DMS153 treated with DMSO at 0.1 percent for 48 hours (cell line): ENCODE measurements around the gene AP3B1.
"Not testable (repeated sequence)": the region's sequence is repeated elsewhere in the genome, so short reads cannot be mapped to it uniquely, and the experiment has no call there.

Experiments
- DNase-seq: peaks from one replicate; lab custom pipeline; 2025; ENCODE audit not compliant: unreplicated experiment; lab: John Stamatoyannopoulos, UW

AP3B1 gene

DNA sequence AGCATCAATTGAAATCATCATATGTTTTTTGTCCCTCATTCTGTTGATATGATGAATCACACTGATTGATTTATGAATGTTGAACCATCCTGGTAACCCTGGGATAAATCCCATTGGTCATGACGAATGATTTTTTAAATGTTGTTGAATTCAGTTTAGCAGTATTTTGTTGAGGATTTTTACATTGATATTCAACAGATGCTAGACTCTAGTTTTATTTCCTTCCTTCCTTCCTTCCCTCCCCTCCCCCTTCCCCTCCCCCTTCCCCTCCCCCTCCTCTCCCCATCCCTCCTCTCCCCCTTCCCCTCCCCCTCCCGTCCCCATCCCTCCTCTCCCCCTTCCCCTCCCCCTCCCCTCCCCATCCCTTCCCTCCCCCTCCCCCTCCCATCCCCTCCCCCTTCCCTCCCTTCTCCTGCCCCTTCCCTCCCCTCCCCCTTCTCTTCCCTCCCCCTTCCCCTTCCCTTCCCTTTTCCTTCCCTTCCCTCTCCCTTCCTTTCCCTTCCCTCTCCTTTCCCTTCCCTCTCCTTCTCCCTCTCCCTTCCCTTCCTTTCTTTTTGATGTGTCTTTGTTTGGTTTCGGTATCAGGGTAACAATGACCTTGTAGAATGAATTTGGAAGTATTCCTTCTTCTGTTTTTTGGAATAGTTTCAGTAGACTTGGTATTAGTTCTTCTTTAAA lies 142.8 kb downstream of the AP3B1 start:
- DNase-seq, result no peak

DNA sequence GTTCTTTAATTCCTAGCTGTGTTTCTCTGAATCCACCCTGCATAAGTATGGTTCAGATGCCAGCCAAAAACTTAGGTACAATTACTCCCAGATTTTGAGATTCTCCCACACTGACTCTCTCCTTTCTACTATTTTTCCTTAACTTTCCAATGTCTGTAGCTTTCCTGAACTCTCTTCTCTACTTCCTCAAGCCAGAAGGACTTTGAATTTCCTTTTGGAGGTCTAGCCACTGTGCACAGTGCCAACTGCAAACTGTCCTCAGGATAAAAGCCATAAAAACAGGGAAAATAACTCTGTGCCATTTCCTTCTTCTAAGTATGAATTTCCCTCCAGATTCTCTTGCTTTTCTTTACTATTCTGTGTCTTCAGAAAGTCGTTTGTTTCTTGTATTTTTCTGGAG lies 157.2 kb downstream of the AP3B1 start:
- DNase-seq, result no peak

DNA sequence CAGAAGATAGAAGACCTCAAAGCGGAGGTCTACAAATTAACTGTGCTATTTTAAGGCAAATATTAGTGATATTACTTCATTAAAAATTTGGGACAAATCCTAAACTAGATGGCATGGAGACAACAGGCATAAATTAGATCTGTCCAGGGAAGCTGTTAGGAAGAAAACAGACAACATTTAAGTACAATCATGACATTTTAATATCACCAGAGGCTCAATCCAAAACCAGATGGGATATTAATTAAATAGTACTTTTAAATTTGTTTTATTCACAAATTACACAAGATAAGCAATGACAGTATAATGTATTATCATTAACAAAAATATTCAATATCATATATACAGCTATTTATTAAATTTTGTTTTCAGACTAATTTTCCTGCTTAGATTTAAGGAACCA lies 161.1 kb downstream of the AP3B1 start:
- no peak for DNase-seq

DNA sequence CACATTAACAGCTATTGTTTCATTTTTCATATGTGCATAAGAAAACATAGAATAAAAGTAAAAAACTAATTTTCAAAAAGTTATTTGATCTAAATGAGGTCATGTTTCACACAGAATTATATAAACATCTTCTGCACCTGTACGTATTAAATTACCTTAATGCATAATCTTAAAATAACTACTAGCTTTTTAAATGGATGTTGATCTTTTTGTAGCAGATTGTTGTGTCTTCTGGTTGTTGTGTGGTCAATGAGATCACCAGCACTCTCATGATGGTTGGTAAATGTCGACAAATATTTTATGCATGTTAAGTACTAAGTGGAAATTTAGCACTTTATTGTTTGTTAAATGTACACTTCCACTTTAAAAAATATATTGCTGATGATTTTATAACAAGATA lies 162.0 kb downstream of the AP3B1 start:
- DNase-seq, result no peak

DNA sequence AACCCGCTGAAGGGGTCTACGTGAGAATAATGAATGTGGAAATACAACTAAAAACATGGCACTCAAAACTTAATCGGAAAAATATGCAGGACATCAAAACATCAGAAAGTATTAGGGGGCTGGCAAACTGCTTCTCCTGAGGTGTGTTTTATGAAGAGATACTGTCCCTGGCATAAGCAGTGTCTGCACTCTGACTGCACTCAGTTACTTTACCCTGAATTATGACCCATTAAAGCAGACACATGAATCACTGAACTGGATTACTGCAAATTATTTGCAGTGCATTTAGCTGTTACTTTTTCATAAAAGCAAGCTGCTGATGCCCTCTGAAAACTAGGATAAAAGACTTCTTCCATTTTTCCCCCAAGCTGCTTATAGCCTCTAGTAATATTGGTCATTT lies 164.9 kb downstream of the AP3B1 start:
- DNase-seq, result no peak

DNA sequence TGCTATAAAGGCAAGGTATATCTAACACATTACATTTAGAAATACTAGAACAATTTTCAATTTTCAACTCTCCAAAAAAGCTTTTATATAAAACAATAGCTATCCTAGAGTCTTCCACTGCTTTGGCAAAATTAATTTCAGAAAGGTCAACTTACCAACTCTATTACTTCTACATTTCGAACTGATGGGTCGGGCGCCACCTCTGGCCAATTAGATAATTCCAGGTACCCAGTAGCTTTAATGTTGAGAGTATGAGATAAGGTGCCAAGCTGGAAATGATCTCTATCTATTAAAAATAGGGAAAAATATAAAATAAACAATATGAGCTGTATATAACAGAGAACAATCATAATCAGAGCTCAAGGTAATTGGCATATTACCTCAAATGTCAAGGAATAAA lies 166.6 kb downstream of the AP3B1 start:
- no peak for DNase-seq

DNA sequence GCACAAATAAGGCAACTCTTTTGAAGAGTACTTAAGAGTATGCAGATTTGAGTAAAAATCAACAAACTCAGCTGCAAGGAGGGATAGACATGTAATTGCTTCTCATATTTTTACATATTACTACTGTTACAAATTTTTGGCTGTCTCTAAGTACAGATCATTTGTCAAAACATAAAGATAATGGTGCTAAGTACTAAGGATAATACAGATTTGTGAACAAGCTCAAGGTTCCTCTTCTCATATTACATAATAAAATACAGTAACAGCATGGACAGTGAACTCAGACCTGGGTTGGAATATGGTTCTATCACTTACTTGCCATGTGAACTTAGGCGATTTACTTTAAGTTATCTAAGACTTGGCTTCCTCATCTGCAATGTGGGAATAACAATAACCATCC lies 168.0 kb downstream of the AP3B1 start:
- DNase-seq, result no peak

DNA sequence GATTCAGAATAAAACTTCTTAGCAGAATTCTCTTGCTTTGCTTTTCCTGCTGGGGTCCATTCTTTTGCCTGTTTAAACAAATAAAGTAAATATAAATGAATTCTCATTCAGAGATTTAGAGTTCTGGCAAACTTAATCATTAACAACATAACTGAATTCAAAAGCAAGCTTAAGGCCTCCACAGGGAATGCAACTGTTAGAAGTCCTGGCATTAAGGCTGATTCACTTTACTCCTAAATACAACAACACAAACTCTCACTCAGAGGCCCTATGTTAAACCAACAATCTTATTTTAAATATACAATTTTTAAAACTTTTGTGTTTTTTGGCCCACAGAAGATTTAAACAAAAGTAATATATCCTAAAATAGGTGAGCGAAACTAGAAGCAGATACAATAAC lies 178.3 kb downstream of the AP3B1 start:
- DNase-seq, result no peak

DNA sequence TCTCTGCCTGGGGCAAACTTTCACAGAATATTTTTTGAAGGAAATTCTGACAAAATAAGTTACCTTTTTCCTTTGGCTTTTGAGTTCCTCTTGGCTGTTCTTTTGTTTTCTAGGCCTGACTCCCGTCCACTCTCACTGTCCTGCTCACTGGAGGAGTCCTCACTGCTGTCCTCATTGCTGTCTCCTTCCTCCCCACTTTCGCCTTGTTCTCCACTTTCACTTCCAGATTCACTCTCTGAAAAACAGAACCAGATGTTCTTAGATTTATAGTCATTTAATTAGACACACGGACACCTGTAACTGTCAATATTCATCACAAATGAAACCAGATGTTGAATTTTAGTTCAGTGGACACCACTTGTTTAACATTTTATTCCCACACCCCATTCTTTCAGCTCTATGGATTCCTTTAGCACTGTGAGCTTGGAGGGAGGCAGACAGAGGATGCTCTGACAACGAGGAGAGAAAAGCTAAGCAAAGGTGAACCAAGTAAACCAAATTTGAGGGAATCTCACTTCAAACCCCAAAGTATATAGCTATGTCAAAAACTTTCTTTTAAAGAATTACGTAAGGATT lies 180.7 kb downstream of the AP3B1 start:
- DNase-seq, result no peak

DNA sequence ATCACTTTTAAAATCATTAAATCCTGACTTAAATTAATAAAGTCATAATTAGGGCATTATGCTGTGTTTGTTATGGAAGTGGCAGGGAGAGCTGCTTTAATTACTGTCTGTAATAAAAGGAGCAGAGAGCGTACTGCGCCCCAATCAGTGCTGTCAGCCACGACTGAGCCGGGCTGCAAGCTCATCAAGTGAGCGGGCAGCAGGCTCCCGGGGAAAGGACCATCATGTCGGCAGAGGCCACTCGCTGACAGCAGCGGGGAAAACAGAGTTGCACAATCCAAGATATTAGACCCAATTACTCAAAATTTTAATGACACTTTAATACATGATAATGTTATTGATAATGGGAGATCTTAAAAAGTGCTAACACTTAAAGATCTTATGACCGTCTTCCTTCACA lies 181.6 kb downstream of the AP3B1 start:
- no peak for DNase-seq

DNA sequence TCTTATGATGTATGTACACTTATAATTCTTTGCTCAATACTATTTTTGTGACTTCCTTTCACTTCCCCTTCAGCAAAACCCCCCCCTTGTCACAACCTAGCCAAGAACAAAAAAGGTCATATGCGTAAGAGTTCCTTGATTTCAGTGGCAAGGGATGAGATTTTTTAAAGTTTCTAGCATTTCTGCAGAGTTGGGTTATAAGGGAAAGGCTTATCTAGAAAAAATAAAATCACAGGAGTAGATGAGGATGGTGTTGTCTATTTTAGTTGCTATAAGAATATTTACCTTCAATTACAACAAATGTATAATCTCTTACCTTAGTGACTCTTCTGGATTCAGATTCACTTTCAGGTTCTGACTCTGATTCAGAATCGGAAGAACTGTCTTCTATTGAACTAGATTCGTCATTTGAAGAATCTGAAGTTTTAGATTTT lies 184.6 kb downstream of the AP3B1 start:
- no peak for DNase-seq

DNA sequence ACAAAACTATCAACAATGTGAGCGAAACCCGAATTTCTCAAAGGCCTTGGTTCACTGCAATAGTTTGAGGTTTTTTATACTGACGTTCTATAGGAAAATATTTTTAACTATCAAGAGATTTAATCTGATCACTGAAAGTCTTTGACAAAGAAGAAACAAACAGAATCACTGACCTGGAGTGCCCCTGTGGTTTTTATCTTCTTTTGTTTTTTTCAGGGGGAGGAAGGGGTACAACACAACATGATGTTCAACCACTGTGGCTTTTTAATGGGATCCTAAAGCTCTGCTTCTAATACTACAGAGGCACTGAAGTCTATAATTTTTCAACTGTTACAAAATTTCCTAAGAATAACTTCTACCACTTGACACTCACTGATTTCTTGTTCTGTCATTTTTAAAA lies 185.9 kb downstream of the AP3B1 start:
- DNase-seq, result no peak

DNA sequence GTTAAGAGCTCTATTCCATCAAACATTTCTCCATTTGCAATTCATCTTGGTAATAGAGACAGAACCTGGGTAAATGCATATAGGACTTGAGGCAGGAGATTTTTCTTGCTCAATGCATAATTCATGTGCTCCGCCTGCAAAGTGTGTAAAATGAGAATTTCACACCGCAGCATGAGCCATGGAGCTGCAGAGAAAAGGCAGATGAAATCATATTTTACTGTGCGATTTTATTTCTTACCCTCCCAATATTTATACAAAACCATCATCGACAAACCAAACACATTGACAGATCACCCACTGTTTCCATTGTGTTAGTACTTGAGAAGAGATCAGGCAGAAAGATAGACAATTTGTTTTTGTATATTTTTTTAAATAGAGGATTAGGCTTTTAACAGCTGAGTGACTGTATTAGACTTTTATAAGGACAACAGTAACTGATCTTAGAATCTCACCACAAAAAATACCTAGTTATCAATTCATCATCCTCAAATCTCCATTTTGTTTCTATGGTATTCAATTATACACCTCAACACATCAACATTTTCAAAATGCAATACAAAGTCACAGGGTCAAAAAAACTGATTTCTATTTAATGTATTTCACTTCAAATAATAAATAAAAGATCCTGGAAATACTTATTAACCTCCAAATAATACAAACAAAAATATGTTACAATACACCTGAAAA lies 191.1 kb downstream of the AP3B1 start:
- no peak for DNase-seq

DNA sequence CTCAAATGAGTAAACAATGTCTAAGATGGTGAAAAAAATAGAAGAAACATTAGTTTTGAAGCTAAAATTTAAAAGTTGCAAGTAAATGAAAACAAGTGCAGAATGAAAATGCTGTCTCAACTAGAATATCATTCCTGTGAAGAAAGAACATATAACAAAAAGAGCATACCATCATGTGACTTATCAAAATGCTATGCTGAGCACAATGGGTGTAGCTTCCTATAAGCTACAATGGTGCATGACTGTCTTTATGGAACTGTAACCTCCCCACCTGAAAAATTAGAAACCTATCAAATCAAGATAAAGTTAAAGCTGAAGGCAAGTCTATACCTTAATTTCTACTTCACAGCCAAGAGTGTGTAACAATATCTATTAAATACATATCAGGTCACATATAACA lies 192.0 kb downstream of the AP3B1 start:
- DNase-seq, result no peak

DNA sequence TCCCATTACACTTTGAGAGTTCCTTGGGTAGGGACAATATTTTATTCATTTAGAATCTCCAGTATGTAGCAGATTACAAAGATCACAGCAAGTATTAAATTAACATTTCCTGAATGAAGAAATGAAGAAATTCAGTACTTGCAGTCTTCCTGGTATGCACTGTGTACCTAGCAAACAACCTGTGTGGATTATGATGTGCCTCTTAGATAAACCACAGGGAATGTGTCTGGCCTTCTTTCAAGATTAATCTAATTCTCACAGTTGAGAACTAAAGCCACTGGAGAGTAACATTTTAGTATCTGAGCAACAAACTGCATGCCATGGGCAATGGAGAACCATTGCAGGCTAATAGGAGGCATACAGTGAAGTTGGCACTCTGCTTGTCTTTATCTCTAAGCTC lies 199.4 kb downstream of the AP3B1 start:
- no peak for DNase-seq

DNA sequence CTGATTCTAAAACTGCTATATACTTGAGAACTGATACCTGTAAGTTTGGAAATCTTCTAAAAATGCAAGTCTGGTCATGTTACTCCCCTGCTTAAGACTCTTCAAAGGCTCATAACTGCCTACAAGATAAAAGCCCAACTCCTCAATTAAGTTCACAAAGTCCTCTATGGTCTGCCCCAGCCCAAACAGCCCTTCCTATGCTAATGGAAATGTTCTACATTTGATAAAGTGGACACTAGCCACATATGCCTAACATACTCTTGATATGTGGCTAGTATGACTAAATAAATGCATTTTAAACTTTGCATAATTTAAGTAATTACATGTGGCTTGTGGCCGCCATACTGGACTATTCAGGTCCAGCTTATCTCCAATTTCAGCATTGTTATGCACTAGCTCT lies 204.5 kb downstream of the AP3B1 start:
- no peak for DNase-seq

DNA sequence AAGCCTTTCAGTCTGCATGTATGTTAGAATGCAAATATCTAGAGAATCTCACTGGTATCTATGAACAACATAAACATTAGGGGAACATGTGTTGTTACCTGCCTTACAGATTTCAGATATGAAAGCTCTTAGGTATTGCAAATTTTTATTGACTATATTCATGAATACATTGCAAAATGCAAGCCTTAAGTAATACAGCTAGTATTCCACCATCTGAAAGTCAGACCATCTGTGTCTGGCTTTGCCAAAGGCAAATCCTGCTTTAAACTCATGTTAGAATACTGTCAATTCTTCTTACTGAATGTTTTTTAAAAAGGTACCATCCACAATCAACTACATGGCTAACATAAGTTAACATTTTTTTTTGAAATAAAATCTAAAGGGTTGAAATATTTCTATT lies 215.6 kb downstream of the AP3B1 start:
- DNase-seq, result no peak

DNA sequence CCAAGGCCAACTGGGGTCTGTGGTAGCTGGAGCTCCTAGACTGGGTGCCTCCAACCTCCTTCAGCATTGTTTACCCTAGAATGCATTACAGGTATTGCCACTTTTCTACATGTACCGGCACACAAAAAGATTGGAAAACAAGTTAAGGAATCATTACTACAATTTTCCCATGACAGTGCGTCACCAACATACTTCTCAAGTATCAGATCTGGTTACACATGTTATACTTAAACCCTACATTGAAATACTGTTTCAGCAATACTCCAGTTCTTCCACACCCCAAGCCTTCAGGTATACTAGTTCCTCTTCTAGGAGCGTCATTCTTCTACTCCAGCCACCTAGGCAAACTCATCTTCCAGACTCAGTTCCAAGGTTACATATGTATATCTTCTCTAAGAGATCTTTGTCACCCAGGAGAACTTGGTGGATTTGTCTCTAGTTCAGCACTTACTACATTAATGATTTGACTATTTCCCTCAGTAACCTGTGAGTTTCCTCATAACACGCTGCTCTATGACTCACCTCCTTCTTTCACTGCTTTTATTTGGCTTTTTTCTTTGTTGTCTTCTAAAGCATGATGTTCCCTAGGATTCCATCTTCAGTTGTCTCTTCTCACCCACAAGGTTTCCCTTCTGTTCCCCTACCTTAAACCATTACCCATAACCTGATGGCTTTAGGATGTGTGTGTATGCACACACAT lies 217.0 kb downstream of the AP3B1 start:
- no peak for DNase-seq

DNA sequence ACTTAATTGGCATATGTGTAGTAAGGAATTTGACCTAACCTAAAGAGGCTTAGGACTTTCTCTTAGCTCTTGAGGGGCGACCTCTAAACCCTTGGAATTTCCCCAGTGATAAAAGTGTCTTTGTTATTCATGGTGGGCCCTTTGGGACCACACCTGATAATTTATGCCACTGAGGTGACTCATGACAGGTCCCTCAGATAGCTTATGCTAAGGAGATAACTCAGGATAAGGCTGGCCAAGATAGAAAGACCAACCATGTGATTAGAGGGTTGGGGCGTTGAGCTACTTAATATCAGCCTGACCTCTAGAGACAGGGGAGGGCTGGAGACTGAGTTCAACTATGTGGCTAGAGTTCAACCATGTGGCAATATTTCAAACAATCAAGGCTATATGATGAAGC lies 218.1 kb downstream of the AP3B1 start:
- no peak for DNase-seq

DNA sequence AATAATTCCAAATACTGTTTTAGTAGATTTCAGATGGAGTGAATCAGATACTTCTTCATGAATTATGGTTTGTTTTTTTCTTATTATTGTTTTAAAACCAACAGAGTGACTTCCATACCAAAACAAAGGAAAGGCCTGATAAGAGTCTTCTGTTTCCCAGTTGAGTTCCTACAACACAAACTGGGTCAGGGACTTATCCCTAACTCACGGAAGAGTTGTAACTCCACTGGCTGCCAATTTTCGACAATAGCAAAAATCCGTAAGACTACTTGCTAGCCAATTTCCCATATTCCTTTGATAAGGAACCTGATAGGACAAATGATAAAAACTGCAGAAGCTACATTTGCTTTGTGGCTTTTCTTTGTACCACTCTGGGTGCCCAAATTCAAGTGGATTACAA lies 219.2 kb downstream of the AP3B1 start:
- no peak for DNase-seq

DNA sequence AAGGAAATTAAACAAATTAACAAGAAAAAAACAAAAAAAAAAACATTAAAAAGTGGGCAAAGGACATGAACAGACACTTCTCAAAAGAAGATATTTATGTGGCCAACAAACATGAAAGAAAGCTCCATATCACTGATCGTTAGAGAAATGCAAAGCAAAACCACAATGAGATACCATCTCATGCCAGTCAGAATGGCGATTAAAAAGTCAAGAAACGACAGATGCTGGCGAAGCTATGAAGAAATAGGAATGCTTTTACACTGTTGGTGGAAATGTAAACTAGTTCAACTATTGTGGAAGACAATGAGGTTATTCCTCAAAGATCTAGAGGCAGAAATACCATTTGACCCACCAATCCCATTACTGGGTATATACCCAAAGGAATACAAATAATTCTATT lies 223.8 kb downstream of the AP3B1 start:
- DNase-seq, result not testable (repeated sequence)

DNA sequence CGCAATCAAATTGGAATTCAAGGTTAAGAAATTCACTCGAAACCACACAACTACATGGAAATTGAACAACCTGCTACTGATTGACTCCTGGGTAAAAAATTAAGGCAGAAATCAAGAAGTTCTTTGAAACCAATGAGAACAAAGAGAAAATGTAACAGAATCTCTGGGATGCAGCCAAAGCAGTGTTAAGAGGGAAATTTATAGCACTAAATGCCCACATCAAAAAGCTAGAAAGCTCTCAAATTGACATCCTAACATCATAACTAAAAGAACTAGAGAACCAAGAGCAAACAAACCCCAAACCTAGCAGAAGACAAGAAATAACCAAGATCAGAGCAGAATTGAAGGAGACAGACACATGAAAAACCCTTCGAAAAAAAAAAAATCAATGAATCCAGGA lies 226.9 kb downstream of the AP3B1 start:
- DNase-seq, result not testable (repeated sequence)
